ENCODE results near the gene BCORL1.

Gene BCORL1

DNA sequence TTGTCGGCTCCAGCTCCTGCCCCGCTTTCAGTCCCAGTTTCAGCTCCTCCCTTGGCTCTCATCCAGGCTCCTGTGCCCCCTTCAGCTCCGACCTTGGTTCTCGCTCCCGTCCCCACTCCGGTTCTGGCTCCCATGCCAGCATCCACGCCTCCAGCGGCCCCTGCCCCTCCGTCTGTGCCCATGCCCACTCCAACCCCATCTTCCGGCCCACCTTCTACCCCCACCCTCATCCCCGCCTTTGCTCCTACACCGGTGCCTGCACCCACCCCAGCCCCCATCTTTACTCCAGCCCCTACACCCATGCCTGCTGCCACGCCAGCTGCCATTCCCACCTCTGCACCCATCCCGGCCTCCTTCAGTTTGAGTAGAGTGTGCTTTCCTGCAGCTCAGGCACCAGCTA, 31.2 kb downstream of the BCORL1 start:
- TF ChIP-seq, protein P1, sequence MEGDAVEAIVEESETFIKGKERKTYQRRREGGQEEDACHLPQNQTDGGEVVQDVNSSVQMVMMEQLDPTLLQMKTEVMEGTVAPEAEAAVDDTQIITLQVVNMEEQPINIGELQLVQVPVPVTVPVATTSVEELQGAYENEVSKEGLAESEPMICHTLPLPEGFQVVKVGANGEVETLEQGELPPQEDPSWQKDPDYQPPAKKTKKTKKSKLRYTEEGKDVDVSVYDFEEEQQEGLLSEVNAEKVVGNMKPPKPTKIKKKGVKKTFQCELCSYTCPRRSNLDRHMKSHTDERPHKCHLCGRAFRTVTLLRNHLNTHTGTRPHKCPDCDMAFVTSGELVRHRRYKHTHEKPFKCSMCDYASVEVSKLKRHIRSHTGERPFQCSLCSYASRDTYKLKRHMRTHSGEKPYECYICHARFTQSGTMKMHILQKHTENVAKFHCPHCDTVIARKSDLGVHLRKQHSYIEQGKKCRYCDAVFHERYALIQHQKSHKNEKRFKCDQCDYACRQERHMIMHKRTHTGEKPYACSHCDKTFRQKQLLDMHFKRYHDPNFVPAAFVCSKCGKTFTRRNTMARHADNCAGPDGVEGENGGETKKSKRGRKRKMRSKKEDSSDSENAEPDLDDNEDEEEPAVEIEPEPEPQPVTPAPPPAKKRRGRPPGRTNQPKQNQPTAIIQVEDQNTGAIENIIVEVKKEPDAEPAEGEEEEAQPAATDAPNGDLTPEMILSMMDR (IDR thresholded peaks at IDR 0.05), result no peak
- TF ChIP-seq ZFX (IDR thresholded peaks at IDR 0.05; ENCODE audit: borderline replicate concordance), result no peak
- no peak overlapping the region for H3K27ac ChIP-seq

DNA sequence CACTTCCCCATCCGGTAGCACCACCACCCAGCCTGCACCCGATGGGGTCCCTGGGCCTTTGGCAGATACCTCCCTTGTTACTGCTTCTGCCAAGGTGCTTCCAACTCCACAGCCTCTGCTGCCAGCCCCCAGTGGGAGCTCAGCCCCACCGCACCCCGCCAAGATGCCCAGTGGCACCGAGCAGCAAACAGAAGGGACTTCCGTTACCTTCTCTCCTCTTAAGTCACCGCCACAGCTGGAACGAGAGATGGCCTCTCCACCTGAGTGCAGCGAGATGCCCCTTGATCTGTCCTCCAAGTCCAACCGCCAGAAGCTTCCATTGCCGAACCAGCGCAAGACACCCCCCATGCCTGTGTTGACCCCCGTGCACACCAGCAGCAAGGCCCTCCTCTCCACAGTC, 31.9 kb downstream of the BCORL1 start:
- no peak overlapping the region for H3K27ac ChIP-seq
- TF ChIP-seq ZFX (IDR thresholded peaks at IDR 0.05; ENCODE audit: borderline replicate concordance), result no peak
- TF ChIP-seq, protein P1 (IDR thresholded peaks at IDR 0.05), result no peak

DNA sequence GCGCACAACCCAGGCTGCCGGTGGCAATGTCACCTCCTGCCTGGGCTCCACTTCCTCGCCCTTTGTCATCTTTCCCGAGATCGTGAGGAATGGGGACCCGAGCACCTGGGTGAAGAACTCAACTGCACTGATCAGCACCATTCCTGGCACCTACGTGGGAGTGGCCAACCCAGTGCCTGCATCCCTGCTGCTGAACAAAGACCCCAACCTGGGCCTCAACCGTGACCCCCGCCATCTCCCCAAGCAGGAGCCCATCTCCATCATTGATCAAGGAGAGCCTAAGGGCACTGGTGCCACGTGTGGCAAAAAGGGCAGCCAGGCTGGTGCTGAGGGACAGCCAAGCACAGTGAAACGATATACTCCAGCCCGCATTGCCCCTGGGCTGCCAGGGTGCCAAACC, 32.3 kb downstream of the BCORL1 start:
- TF ChIP-seq, protein P1 (IDR thresholded peaks at IDR 0.05), result no peak
- TF ChIP-seq ZFX (IDR thresholded peaks at IDR 0.05; ENCODE audit: borderline replicate concordance), result no peak
- no peak overlapping the region for H3K27ac ChIP-seq

DNA sequence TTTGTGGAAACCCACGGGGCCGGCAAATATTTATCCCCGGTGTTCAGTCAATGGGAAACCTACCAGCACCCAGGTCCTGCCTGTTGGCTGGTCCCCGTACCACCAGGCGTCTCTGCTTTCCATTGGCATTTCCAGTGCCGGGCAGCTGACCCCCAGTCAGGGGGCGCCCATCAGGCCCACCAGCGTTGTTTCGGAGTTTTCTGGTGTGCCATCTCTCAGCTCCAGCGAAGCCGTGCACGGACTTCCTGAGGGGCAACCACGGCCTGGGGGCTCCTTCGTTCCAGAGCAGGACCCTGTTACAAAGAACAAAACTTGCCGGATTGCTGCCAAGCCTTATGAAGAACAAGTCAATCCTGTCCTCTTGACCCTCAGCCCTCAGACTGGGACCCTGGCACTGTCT, 32.7 kb downstream of the BCORL1 start:
- no peak overlapping the region for H3K27ac ChIP-seq
- TF ChIP-seq ZFX (IDR thresholded peaks at IDR 0.05; ENCODE audit: borderline replicate concordance), result no peak

DNA sequence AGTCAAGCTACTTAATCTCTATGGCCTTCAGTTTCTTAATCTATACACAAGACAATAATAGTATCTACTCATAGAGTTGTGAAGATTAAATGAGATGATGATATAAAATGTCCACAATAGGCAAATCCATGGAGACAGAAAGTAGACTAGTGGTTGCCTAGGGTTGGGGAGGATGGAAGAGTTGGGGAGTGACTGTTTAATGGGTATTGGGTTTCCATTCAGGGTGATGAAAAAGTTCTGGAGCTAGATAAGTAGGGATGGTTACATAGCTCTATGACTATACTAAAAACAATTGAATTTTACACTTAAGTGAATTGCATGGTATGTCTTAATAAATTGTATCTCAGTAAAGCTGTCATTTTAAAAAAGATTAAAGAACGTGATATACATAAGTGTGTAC, 35.7 kb downstream of the BCORL1 start:
- H3K27ac ChIP-seq, result no peak overlapping the region
- TF ChIP-seq, protein P1 (IDR thresholded peaks at IDR 0.05), result no peak
- no peak for TF ChIP-seq ZFX (IDR thresholded peaks at IDR 0.05; ENCODE audit: borderline replicate concordance)

DNA sequence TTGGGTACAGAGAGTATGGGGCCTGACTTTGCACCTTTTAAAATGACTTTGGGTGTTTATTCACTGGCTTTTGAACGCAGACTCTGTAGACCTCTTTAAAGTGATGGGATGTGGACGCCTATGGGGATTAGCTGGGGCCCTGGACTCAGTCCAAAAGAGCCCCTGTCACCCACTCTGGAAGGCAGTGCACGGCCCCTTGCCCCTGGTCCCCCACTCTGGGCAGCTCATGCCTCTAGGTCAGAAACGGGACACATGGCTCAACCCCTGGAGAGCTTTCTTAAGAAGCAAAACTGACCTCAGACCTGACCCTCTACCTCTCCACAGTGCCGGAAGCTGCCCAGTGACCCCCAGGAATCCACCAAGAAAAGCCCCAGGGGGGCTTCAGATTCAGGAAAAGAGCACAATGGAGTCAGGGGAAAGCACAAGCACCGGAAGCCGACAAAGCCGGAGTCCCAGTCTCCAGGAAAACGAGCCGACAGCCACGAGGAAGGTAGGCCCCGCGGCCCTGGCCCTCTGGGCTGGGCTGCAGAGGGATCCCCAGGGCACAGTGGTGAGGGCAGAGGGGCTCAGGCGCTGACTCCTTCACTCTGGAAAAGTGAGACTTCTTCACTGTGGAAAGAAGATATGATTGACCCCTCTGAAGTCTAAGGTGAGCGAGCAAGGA, 38.4 kb downstream of the BCORL1 start:
- no peak overlapping the region for H3K27ac ChIP-seq
- TF ChIP-seq, protein P1 (IDR thresholded peaks at IDR 0.05), result no peak
- TF ChIP-seq ZFX (IDR thresholded peaks at IDR 0.05; ENCODE audit: borderline replicate concordance), result no peak

DNA sequence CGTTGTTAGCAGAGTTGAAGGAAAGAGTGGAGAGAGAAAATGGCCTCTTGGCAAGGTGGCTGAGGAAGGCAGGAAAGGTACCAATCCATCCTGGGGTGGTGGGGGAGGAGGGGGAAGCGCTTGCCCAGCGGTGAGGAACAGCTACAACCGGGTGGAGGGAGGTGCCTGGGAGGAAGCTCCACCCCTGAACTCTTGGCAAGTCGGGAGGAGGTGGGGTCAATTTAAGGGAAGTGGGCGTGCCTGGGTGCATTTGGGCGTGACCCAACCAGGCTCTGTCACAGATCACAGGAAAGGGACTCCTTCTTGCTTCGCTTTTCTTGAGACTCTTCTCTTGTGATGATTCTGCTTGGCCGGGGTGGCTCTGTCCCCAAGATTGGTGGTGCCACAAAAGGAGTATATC, 41.7 kb downstream of the BCORL1 start:
- H3K27ac ChIP-seq, result no peak overlapping the region
- TF ChIP-seq, protein P1 (IDR thresholded peaks at IDR 0.05), result no peak
- no peak for TF ChIP-seq ZFX (IDR thresholded peaks at IDR 0.05; ENCODE audit: borderline replicate concordance)

DNA sequence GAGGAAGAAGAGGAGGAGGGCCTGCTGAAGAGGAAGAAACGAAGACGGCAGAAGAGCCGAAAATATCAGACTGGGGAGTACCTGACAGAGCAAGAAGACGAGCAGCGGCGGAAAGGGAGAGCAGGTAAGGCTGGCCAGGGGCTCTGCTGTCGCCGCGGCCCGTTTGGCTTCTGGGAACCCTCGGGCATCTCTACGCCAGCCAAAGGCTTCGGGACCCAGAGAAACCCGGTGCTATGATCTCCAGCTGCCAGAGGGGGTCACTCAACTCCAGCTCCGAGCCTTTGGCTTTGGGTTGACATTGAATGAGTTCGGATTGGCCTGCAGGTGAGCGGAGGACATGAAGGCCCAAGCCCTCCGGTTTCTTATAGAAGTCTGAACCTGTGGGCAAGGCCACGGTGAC, 42.8 kb downstream of the BCORL1 start:
- TF ChIP-seq, protein P1 (IDR thresholded peaks at IDR 0.05), result no peak
- no peak for TF ChIP-seq ZFX (IDR thresholded peaks at IDR 0.05; ENCODE audit: borderline replicate concordance)

More for the DNA sequence above, 42.8 kb downstream of the BCORL1 start:
- H3K27ac ChIP-seq, result no peak overlapping the region

Measured in 22Rv1 (cell line).